CD4-positive, alpha-beta T cell (primary cell): ENCODE data around the gene TENM4. TPM values are rescaled to one million over a fixed set of nuclear protein-coding genes. Genes with fewer than 3 reads are reported as not detected.

ENCODE experiments used
- ATAC-seq: fragments of 200-7000 bp; cut with Tn5 transposase; one replicate; pipeline ENCODE4 v1.10.0; 2022; ENCODE audit warnings: mild to moderate bottlenecking; ENCODE audit not compliant: poor library complexity
- CTCF ChIA-PET: fragments of 350-600 bp; sonication (Branson Sonifier 250); formaldehyde crosslinking; loops from one replicate; lab custom pipeline; 2021; ENCODE audit warnings: antibody characterized with exemption, inconsistent platforms; lab: Charles Lee
- POLR2A ChIA-PET: fragments of 350-600 bp; sonication (Branson Sonifier 250); formaldehyde crosslinking; loops from one replicate; lab custom pipeline; 2021; ENCODE audit warnings: antibody characterized with exemption, inconsistent platforms; lab: Charles Lee
- DNase-seq, 14 experiments: peaks; one replicate each; pipeline ENCODE4 v3.0.0-alpha.2; 2013 to 2020; ENCODE audit warnings: mixed read lengths in 2 of 14
- H3K27ac ChIP-seq, 2 donors: one replicate each; pipeline versions ENCODE4 v1.5.1 to v1.7.0; 2013; ENCODE audit warnings: low read length in 2 of 2, low read depth in 1 of 2, mild to moderate bottlenecking in 1 of 2
- H3K27me3 ChIP-seq, 2 experiments: 1 replicate in 1 of 2; 2 replicates in 1 of 2; pipeline versions ENCODE4 v1.6.1 to v1.7.0; 2013; ENCODE audit warnings: low read length in 2 of 2, control low read depth in 1 of 2, mild to moderate bottlenecking in 1 of 2, moderate library complexity in 1 of 2; ENCODE audit not compliant: insufficient read depth in 2 of 2, control insufficient read depth in 1 of 2
- H3K36me3 ChIP-seq: one replicate; pipeline ENCODE4 v1.6.1; 2013; ENCODE audit warnings: low read length, control low read depth; ENCODE audit not compliant: insufficient read depth
- H3K4me1 ChIP-seq: one replicate; pipeline ENCODE4 v1.6.1; 2013; ENCODE audit warnings: low read length, control low read depth; ENCODE audit not compliant: insufficient read depth
- H3K4me3 ChIP-seq: one replicate; pipeline ENCODE4 v1.5.1; 2013; ENCODE audit warnings: mild to moderate bottlenecking, low read length, moderate library complexity
- H3K9me3 ChIP-seq, 2 experiments: 1 replicate in 1 of 2; 2 replicates in 1 of 2; pipeline versions ENCODE4 v1.6.1 to v1.7.0; 2013; ENCODE audit warnings: low read length in 2 of 2, mild to moderate bottlenecking in 2 of 2, control low read depth in 1 of 2, moderate library complexity in 1 of 2; ENCODE audit not compliant: control insufficient read depth in 1 of 2, insufficient read depth in 1 of 2
- H3K27ac Mint-ChIP-seq: one replicate; pipeline ENCODE4 v1.8.0; 2020; ENCODE audit warnings: mixed read lengths
- H3K27me3 Mint-ChIP-seq: one replicate; pipeline ENCODE4 v1.8.0; 2021; ENCODE audit warnings: mixed read lengths
- H3K36me3 Mint-ChIP-seq: one replicate; pipeline ENCODE4 v1.8.0; 2021; ENCODE audit warnings: low read depth, mixed read lengths
- H3K4me1 Mint-ChIP-seq: one replicate; pipeline ENCODE4 v1.8.0; 2021; ENCODE audit warnings: low read depth, mixed read lengths
- H3K4me3 Mint-ChIP-seq: one replicate; pipeline ENCODE4 v1.8.0; 2020; ENCODE audit warnings: mild to moderate bottlenecking, mixed read lengths
- H3K9me3 Mint-ChIP-seq: one replicate; pipeline ENCODE4 v1.8.0; 2020; ENCODE audit warnings: mixed read lengths
- CTCF ChIP-seq: fragments of 200-600 bp; IDR thresholded peaks from one replicate; pipeline ENCODE4 v1.8.0; 2022; ENCODE audit warnings: antibody characterized with exemption, mild to moderate bottlenecking
- intact Hi-C, 2 experiments: fragments of 100-400 bp; cut with DNase I in 1 of 2; cut with micrococcal nuclease in 1 of 2; formaldehyde crosslinking; loops; one replicate each; pipeline versions ENCODE4 v1.15.1 to v1.9.0; 2023 to 2025; cut with DNase I, micrococcal nuclease
- total RNA-seq, 174 experiments: library from RNA in 2 of 174; stranded (reverse) in 2 of 174; gene quantifications; one replicate each; pipeline ENCODE4 v1.2.3 and lab custom pipeline; 2021 to 2026

TENM4 gene
- total RNA-seq, 2 experiments from 2014 or later, result 0.22 to 0.31 TPM

DNA sequence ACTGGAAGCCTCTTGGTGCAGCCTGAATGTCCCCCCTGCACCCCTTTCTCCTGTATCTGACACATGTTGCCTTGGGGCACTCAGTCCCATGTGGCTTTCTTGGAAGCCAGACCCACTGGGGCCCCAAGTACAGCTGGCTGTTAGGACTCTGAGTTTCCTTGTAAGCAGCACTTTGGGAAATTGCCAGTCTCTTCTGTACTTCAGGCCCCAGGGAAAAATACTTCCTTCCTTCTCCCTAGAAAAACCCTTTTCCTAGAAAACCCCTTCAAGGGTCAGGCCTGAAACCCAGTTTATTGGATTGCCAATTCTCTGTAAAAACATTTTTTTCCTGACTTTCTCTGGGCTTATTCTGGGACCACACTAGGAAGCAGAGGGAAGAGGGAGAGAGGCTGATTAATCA is 360.3 kb downstream of the TENM4 start:
- Mint-ChIP-seq H3K27ac (no peak overlapping the region), H3K9me3 (no peaks in the 10 kb centered on the region), H3K4me1 (no peaks in the 10 kb centered on the region), H3K4me3 (no peak overlapping the region), H3K27me3 (peaks cover 10% of the 10 kb centered on the region), H3K36me3 (no peaks in the 10 kb centered on the region)
- ATAC-seq (no peak), DNase-seq (no peak)
- TF ChIP-seq CTCF, result no peak
- no peaks in the 10 kb centered on the region for H3K27me3 ChIP-seq
- H3K4me3 ChIP-seq, result no peak overlapping the region
- no peaks in the 10 kb centered on the region for H3K9me3 ChIP-seq
- POLR2A ChIA-PET, result no interaction called here
- H3K36me3 ChIP-seq, result no peaks in the 10 kb centered on the region
- CTCF ChIA-PET, result no interaction called here
- no peaks in the 10 kb centered on the region for H3K4me1 ChIP-seq
- intact Hi-C loops, result no loop called here
- H3K27ac ChIP-seq, result no peak overlapping the region

- Histone ChIP-seq H3K36me3 (no peaks in the 10 kb centered on the region), H3K27ac (no peak overlapping the region), H3K4me3 (no peak overlapping the region), H3K27me3 (no peaks in the 10 kb centered on the region), H3K9me3 (no peaks in the 10 kb centered on the region), H3K4me1 (no peaks in the 10 kb centered on the region)
- TF ChIP-seq CTCF, result no peak
- ATAC-seq (no peak), DNase-seq (no peak)
- Mint-ChIP-seq H3K27me3 (peaks cover 10% of the 10 kb centered on the region), H3K4me1 (no peaks in the 10 kb centered on the region), H3K27ac (no peak overlapping the region), H3K36me3 (no peaks in the 10 kb centered on the region), H3K9me3 (no peaks in the 10 kb centered on the region), H3K4me3 (no peak overlapping the region)
- POLR2A ChIA-PET, result no interaction called here
- intact Hi-C loops, result no loop called here
- CTCF ChIA-PET, result no interaction called here
Measured at GRCh38 chr11:79078999-79079398, 361.8 kb downstream of the TENM4 start.

GRCh38 chr11:79078456-79078855 is 362.4 kb downstream of the TENM4 start:
- H3K27ac Mint-ChIP-seq, result no peak overlapping the region
- H3K36me3 Mint-ChIP-seq, result no peaks in the 10 kb centered on the region
- no peaks in the 10 kb centered on the region for H3K9me3 ChIP-seq
- H3K27me3 ChIP-seq, result no peaks in the 10 kb centered on the region
- no peaks in the 10 kb centered on the region for H3K4me1 ChIP-seq
- POLR2A ChIA-PET, result no interaction called here
- no peak for TF ChIP-seq CTCF
- ATAC-seq (no peak), DNase-seq (no peak)
- H3K4me3 ChIP-seq, result no peak overlapping the region
- peaks cover 10% of the 10 kb centered on the region for H3K27me3 Mint-ChIP-seq
- H3K4me1 Mint-ChIP-seq, result no peaks in the 10 kb centered on the region
- CTCF ChIA-PET, result no interaction called here
- intact Hi-C loops, result no loop called here
- H3K4me3 Mint-ChIP-seq, result no peak overlapping the region
- no peaks in the 10 kb centered on the region for H3K36me3 ChIP-seq
- no peaks in the 10 kb centered on the region for H3K9me3 Mint-ChIP-seq
- no peak overlapping the region for H3K27ac ChIP-seq
